GM23338 (cell line): Measurements from ENCODE around the gene THSD4.

Experiments
- CREB1 ChIP-seq: fragments of 250-450 bp; sonication (Bioruptor Pico); IDR thresholded peaks from 2 replicates; pipeline ENCODE4 v1.5.0; 2020; ENCODE audit warnings: low read depth, mild to moderate bottlenecking, moderate library complexity
- ETS1 ChIP-seq: IDR thresholded peaks from 2 replicates; pipeline ENCODE4 v1.6.1; 2016; ENCODE audit warnings: antibody characterized with exemption
- EZH2 ChIP-seq: fragments of 200-600 bp; sonication (generic); IDR thresholded peaks from one replicate; pipeline ENCODE4 v1.8.0; 2017; ENCODE audit warnings: antibody characterized with exemption, mild to moderate bottlenecking, low read depth; ENCODE audit not compliant: unreplicated experiment
- EZH2phosphoT487 ChIP-seq: fragments of 200-600 bp; sonication (generic); IDR thresholded peaks from one replicate; pipeline ENCODE4 v1.8.1; 2018; ENCODE audit warnings: antibody characterized with exemption; ENCODE audit not compliant: unreplicated experiment
- JUNB ChIP-seq: IDR thresholded peaks from one replicate; pipeline ENCODE4 v1.6.1; 2016; ENCODE audit warnings: antibody characterized with exemption; ENCODE audit not compliant: unreplicated experiment
- NANOG ChIP-seq: IDR thresholded peaks from 2 replicates; pipeline ENCODE4 v1.6.1; 2016; ENCODE audit warnings: antibody characterized with exemption, borderline replicate concordance
- POLR2AphosphoS5 ChIP-seq: IDR thresholded peaks from 2 replicates; pipeline ENCODE4 v1.6.1; 2016; ENCODE audit warnings: antibody characterized with exemption, low read depth
- ZNF114 ChIP-seq: fragments of 250-450 bp; sonication (Bioruptor Pico); IDR thresholded peaks from 2 replicates; pipeline ENCODE4 v1.5.0; 2020; ENCODE audit warnings: mild to moderate bottlenecking, moderate library complexity
- ZNF331 ChIP-seq: fragments of 250-450 bp; sonication (Bioruptor Pico); IDR thresholded peaks from 2 replicates; pipeline ENCODE4 v1.5.0; 2020; ENCODE audit warnings: low read depth, mild to moderate bottlenecking, moderate library complexity
- TF ChIP-seq, protein P1 (sequence below), 2 experiments: fragments of 200-600 bp in 1 of 2; sonication (generic) in 1 of 2; conservative IDR thresholded peaks; 2 replicates each; pipeline versions ENCODE4 v1.5.1 to v1.6.1; 2016 to 2017; ENCODE audit warnings: antibody characterized with exemption in 2 of 2, low read depth in 2 of 2, mild to moderate bottlenecking in 2 of 2, moderate library complexity in 1 of 2
- TF ChIP-seq, protein P2 (sequence below): fragments of 250-450 bp; sonication (Bioruptor Pico); IDR thresholded peaks from 2 replicates; pipeline ENCODE4 v1.5.0; 2020; ENCODE audit warnings: mild to moderate bottlenecking, moderate library complexity
- TF ChIP-seq, protein P3 (sequence below): IDR thresholded peaks from one replicate; pipeline ENCODE4 v1.6.1; 2018; ENCODE audit warnings: antibody characterized with exemption; ENCODE audit not compliant: unreplicated experiment

- TF ChIP-seq EZH2 (no peak), JUNB (no peak), POLR2AphosphoS5 (no peak), ETS1 (no peak), EZH2phosphoT487 (no peak), CREB1 (no peak), NANOG (no peak), ZNF331 (CRISPR knock-in tag) (no peak), ZNF114 (CRISPR knock-in tag) (no peak)
- TF ChIP-seq, protein P1, sequence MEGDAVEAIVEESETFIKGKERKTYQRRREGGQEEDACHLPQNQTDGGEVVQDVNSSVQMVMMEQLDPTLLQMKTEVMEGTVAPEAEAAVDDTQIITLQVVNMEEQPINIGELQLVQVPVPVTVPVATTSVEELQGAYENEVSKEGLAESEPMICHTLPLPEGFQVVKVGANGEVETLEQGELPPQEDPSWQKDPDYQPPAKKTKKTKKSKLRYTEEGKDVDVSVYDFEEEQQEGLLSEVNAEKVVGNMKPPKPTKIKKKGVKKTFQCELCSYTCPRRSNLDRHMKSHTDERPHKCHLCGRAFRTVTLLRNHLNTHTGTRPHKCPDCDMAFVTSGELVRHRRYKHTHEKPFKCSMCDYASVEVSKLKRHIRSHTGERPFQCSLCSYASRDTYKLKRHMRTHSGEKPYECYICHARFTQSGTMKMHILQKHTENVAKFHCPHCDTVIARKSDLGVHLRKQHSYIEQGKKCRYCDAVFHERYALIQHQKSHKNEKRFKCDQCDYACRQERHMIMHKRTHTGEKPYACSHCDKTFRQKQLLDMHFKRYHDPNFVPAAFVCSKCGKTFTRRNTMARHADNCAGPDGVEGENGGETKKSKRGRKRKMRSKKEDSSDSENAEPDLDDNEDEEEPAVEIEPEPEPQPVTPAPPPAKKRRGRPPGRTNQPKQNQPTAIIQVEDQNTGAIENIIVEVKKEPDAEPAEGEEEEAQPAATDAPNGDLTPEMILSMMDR (conservative IDR thresholded peaks at IDR 0.05; ENCODE audit: low read depth in 2 of 2) = no peak
- TF ChIP-seq, protein P2, sequence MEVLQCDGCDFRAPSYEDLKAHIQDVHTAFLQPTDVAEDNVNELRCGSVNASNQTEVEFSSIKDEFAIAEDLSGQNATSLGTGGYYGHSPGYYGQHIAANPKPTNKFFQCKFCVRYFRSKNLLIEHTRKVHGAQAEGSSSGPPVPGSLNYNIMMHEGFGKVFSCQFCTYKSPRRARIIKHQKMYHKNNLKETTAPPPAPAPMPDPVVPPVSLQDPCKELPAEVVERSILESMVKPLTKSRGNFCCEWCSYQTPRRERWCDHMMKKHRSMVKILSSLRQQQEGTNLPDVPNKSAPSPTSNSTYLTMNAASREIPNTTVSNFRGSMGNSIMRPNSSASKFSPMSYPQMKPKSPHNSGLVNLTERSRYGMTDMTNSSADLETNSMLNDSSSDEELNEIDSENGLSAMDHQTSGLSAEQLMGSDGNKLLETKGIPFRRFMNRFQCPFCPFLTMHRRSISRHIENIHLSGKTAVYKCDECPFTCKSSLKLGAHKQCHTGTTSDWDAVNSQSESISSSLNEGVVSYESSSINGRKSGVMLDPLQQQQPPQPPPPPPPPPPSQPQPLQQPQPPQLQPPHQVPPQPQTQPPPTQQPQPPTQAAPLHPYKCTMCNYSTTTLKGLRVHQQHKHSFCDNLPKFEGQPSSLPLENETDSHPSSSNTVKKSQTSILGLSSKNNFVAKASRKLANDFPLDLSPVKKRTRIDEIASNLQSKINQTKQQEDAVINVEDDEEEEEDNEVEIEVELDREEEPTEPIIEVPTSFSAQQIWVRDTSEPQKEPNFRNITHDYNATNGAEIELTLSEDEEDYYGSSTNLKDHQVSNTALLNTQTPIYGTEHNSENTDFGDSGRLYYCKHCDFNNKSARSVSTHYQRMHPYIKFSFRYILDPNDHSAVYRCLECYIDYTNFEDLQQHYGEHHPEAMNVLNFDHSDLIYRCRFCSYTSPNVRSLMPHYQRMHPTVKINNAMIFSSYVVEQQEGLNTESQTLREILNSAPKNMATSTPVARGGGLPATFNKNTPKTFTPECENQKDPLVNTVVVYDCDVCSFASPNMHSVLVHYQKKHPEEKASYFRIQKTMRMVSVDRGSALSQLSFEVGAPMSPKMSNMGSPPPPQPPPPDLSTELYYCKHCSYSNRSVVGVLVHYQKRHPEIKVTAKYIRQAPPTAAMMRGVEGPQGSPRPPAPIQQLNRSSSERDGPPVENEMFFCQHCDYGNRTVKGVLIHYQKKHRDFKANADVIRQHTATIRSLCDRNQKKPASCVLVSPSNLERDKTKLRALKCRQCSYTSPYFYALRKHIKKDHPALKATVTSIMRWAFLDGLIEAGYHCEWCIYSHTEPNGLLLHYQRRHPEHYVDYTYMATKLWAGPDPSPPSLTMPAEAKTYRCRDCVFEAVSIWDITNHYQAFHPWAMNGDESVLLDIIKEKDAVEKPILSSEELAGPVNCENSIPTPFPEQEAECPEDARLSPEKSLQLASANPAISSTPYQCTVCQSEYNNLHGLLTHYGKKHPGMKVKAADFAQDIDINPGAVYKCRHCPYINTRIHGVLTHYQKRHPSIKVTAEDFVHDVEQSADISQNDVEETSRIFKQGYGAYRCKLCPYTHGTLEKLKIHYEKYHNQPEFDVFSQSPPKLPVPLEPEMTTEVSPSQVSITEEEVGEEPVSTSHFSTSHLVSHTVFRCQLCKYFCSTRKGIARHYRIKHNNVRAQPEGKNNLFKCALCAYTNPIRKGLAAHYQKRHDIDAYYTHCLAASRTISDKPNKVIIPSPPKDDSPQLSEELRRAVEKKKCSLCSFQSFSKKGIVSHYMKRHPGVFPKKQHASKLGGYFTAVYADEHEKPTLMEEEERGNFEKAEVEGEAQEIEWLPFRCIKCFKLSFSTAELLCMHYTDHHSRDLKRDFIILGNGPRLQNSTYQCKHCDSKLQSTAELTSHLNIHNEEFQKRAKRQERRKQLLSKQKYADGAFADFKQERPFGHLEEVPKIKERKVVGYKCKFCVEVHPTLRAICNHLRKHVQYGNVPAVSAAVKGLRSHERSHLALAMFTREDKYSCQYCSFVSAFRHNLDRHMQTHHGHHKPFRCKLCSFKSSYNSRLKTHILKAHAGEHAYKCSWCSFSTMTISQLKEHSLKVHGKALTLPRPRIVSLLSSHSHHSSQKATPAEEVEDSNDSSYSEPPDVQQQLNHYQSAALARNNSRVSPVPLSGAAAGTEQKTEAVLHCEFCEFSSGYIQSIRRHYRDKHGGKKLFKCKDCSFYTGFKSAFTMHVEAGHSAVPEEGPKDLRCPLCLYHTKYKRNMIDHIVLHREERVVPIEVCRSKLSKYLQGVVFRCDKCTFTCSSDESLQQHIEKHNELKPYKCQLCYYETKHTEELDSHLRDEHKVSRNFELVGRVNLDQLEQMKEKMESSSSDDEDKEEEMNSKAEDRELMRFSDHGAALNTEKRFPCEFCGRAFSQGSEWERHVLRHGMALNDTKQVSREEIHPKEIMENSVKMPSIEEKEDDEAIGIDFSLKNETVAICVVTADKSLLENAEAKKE (CRISPR knock-in tag) = no peak
- TF ChIP-seq, protein P3, sequence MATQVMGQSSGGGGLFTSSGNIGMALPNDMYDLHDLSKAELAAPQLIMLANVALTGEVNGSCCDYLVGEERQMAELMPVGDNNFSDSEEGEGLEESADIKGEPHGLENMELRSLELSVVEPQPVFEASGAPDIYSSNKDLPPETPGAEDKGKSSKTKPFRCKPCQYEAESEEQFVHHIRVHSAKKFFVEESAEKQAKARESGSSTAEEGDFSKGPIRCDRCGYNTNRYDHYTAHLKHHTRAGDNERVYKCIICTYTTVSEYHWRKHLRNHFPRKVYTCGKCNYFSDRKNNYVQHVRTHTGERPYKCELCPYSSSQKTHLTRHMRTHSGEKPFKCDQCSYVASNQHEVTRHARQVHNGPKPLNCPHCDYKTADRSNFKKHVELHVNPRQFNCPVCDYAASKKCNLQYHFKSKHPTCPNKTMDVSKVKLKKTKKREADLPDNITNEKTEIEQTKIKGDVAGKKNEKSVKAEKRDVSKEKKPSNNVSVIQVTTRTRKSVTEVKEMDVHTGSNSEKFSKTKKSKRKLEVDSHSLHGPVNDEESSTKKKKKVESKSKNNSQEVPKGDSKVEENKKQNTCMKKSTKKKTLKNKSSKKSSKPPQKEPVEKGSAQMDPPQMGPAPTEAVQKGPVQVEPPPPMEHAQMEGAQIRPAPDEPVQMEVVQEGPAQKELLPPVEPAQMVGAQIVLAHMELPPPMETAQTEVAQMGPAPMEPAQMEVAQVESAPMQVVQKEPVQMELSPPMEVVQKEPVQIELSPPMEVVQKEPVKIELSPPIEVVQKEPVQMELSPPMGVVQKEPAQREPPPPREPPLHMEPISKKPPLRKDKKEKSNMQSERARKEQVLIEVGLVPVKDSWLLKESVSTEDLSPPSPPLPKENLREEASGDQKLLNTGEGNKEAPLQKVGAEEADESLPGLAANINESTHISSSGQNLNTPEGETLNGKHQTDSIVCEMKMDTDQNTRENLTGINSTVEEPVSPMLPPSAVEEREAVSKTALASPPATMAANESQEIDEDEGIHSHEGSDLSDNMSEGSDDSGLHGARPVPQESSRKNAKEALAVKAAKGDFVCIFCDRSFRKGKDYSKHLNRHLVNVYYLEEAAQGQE = no peak
Observed at GRCh38 chr15:71530116-71530515, 414.8 kb downstream of the THSD4 start.
